Neuronal stem cell (in vitro differentiated cells): Measurements from ENCODE around the gene PER2.

Source experiments
- DNase-seq: peaks from one replicate; pipeline ENCODE4 v3.0.0-alpha.2; 2013; ENCODE audit warnings: low spot score
- H2AFZ ChIP-seq: one replicate; pipeline ENCODE4 v1.6.1; 2013; ENCODE audit warnings: mild to moderate bottlenecking, low read length, inconsistent platforms
- H2AK5ac ChIP-seq: 2 replicates; pipeline ENCODE4 v1.6.1; 2013; ENCODE audit warnings: low read depth, mild to moderate bottlenecking, inconsistent platforms, low read length, moderate library complexity, mixed read lengths
- H2BK120ac ChIP-seq: 2 replicates; pipeline ENCODE4 v1.6.1; 2013; ENCODE audit warnings: low read depth, mild to moderate bottlenecking, inconsistent platforms, low read length, moderate library complexity, mixed read lengths
- H2BK12ac ChIP-seq: one replicate; pipeline ENCODE4 v1.6.1; 2013; ENCODE audit warnings: low read length, inconsistent platforms
- H2BK15ac ChIP-seq: 2 replicates; pipeline ENCODE4 v1.6.1; 2013; ENCODE audit warnings: mild to moderate bottlenecking, low read length, inconsistent platforms, mixed read lengths
- H2BK5ac ChIP-seq: one replicate; pipeline ENCODE4 v1.6.1; 2013; ENCODE audit warnings: inconsistent platforms, mild to moderate bottlenecking, low read length, moderate library complexity
- H3K14ac ChIP-seq: one replicate; pipeline ENCODE4 v1.6.1; 2013; ENCODE audit warnings: low read length, inconsistent platforms
- H3K18ac ChIP-seq: 2 replicates; pipeline ENCODE4 v1.6.1; 2013; ENCODE audit warnings: low read length, inconsistent platforms
- H3K23ac ChIP-seq: 2 replicates; pipeline ENCODE4 v1.6.1; 2013; ENCODE audit warnings: low read depth, mild to moderate bottlenecking, mixed read lengths, low read length, inconsistent platforms; ENCODE audit not compliant: poor library complexity
- H3K27ac ChIP-seq: replicated peaks from 3 replicates; pipeline ENCODE4 v1.5.1; 2013; ENCODE audit warnings: low read length, inconsistent platforms
- H3K27me3 ChIP-seq, 3 experiments: 2 replicates each; pipeline ENCODE4 v1.6.1; 2013; ENCODE audit warnings: low read length in 3 of 3, mild to moderate bottlenecking in 2 of 3, inconsistent platforms in 1 of 3, low read depth in 1 of 3, mixed read lengths in 1 of 3, moderate library complexity in 1 of 3; ENCODE audit not compliant: control insufficient read depth in 3 of 3, insufficient read depth in 3 of 3
- H3K36me3 ChIP-seq, 2 donors: replicated peaks in 1 of 2; 2 replicates each; pipeline ENCODE4 v1.6.1; 2013; ENCODE audit warnings: low read length in 2 of 2; ENCODE audit not compliant: control insufficient read depth in 2 of 2, insufficient read depth in 2 of 2
- H3K4ac ChIP-seq: 2 replicates; pipeline ENCODE4 v1.6.1; 2013; ENCODE audit warnings: inconsistent platforms, mild to moderate bottlenecking, low read length, moderate library complexity
- H3K4me1 ChIP-seq, 2 donors: 1 replicate in 1 of 2; 2 replicates in 1 of 2; pipeline ENCODE4 v1.6.1; 2013; ENCODE audit warnings: low read length in 2 of 2, low read depth in 1 of 2; ENCODE audit not compliant: control insufficient read depth in 2 of 2, insufficient read depth in 1 of 2
- H3K4me2 ChIP-seq: one replicate; pipeline ENCODE4 v1.6.1; 2013; ENCODE audit warnings: mild to moderate bottlenecking, low read length, inconsistent platforms; ENCODE audit not compliant: insufficient read depth, poor library complexity, severe bottlenecking
- H3K4me3 ChIP-seq, 2 donors: 2 replicates each; pipeline ENCODE4 v1.5.1; 2013; ENCODE audit warnings: low read length in 2 of 2, mild to moderate bottlenecking in 2 of 2, inconsistent platforms in 1 of 2, moderate library complexity in 1 of 2
- H3K79me1 ChIP-seq: one replicate; pipeline ENCODE4 v1.6.1; 2013; ENCODE audit warnings: low read depth, mild to moderate bottlenecking, inconsistent platforms, low read length, moderate library complexity
- H3K9ac ChIP-seq: one replicate; pipeline ENCODE4 v1.6.1; 2013; ENCODE audit warnings: mild to moderate bottlenecking, low read depth, low read length, inconsistent platforms; ENCODE audit not compliant: poor library complexity
- H3K9me3 ChIP-seq, 2 donors: replicated peaks in 1 of 2; 2 replicates each; pipeline versions ENCODE3 to v1.6.1; 2013; ENCODE audit warnings: low read length in 2 of 2, mild to moderate bottlenecking in 2 of 2, inconsistent platforms in 1 of 2, low read depth in 1 of 2, mixed read lengths in 1 of 2, moderate library complexity in 1 of 2; ENCODE audit not compliant: control insufficient read depth in 2 of 2, insufficient read depth in 1 of 2
- H4K8ac ChIP-seq: one replicate; pipeline ENCODE4 v1.6.1; 2013; ENCODE audit warnings: low read depth, mild to moderate bottlenecking, inconsistent platforms, low read length, moderate library complexity
- H4K91ac ChIP-seq: one replicate; pipeline ENCODE4 v1.6.1; 2013; ENCODE audit warnings: low read length, low read depth, mild to moderate bottlenecking, inconsistent platforms; ENCODE audit not compliant: poor library complexity
- WGBS, 2 donors: extraction: QIAGEN DNeasy Blood & Tissue Kit; methylation state at CpG; one replicate each; pipeline ENCODE4 v1.1.7; 2013; ENCODE audit warnings: missing lambda C conversion rate in 2 of 2, mixed read lengths in 1 of 2; ENCODE audit not compliant: insufficient read length in 2 of 2, insufficient replicate concordance in 1 of 2; ENCODE audit errors: extremely low coverage in 2 of 2; 5-methylcytosine and 5-hydroxymethylcytosine counted together

Gene PER2

DNA sequence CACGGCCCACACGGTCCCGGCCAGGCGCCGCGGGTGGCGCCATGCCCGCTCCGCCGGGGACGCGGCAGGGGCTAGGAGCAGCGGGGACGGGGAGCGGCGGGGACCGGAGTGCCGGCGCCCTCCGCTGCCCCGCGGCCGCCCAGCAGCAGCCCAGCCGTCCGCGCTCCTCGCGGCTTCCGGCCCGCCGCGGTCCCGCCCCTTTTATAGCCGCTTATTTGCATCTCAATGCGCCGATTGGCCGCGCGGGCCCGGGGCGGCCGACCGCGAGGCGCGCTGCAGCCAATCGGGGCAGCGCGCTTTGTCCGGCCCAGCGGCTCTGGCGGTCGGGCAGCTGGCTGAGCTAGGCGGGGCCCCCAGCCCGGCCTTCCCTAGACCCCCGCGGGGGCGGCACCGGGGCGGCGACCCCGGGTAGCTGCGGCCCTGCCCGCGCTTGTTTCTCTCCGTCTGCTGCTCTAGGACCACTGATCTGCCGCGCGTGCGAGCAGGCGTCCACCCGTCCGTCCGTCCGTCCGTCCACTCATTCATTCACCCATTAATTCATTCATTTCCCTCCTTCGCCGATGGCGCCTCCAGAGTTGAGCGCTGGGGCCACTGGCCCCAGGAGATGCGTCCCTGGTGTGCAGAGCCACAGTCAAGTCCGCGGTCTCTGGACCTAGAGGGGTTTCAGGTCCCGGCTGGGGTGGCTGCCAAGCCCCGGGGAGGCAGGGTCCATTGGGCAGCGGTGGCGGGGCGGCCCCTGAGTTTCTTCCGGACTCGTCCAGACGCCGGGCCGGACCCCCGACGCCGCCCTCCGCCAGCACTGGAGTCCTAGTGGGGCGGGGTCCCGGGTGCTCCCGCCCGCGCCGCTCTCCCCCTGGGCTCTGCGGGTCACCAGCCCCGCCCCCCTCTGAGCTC is 48.3 kb downstream of the PER2 start, which contains the start of gene HES6:
Gene HES6, minus strand, starts transcription at position 176 of the 894 bp plus-strand sequence. Its CDS starts 133 bp downstream, at position 43.
- Histone ChIP-seq H3K9me3 (peaks cover 3 to 7% of the 10 kb centered on the region in 2 donors), H3K4ac (no peak within 1 kb of the TSS), H3K18ac (peak within 1 kb of the TSS; percentile 97), H3K27ac (peak within 1 kb of the TSS; percentile 67), H2BK120ac (no peak within 1 kb of the TSS), H3K27me3 (peaks cover 0 to 44% (median 4%) of the 10 kb centered on the region in 3 experiments), H4K91ac (no peak within 1 kb of the TSS), H3K14ac (no peak within 1 kb of the TSS), H2BK15ac (peak within 1 kb of the TSS; percentile 71), H2BK12ac (no peak within 1 kb of the TSS), H3K79me1 (peaks cover 5% of the 10 kb centered on the region), H2BK5ac (peak within 1 kb of the TSS; percentile 46), H3K9ac (peak within 1 kb of the TSS; percentile 95), H3K36me3 (peaks cover under 1 to 10% of the 10 kb centered on the region in 2 donors), H3K4me3 (peak within 1 kb of the TSS; percentile 82 to 96), H2AFZ (peak within 1 kb of the TSS; percentile 99), H3K4me2 (peak within 1 kb of the TSS; percentile 93), H3K23ac (peak within 1 kb of the TSS; percentile 76), H2AK5ac (peak within 1 kb of the TSS; percentile 95), H3K4me1 (peaks cover 5 to 13% of the 10 kb centered on the region in 2 donors), H4K8ac (peak within 1 kb of the TSS; percentile 87)
- DNase-seq, result peak; percentile 92
- WGBS, 2 donors, result no CpG with 5 or more reads among the region's 105 CpGs

DNA sequence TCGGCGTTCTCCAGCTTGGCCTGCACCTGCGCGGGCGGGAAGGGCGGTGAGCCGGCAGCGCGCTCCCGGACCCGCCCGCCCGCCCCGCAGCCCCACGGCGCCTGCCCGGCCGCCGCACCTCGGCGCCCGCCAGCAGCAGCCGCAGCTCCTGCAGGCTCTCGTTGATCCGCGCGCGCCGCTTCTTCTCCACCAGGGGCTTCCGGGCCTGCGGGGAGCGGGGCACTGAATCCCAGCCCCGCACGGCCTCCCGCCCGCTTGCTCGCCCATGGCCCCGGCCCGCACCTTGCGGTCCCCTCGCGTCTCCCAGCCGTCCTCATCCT is 48.9 kb downstream of the PER2 start:
- no peak overlapping the region for H3K4ac ChIP-seq
- peaks cover 5% of the 10 kb centered on the region for H3K79me1 ChIP-seq
- peak overlapping the region; percentile 93 for H3K4me2 ChIP-seq
- H3K36me3 ChIP-seq, result peaks cover 0 to 10% of the 10 kb centered on the region in 2 donors
- peak overlapping the region; percentile 99 for H2AFZ ChIP-seq
- H2BK5ac ChIP-seq, result no peak overlapping the region
- WGBS, 2 donors, result no CpG with 5 or more reads among the region's 43 CpGs
- DNase-seq, result no peak
- H2AK5ac ChIP-seq, result no peak overlapping the region
- no peak overlapping the region for H2BK12ac ChIP-seq
- H3K27ac ChIP-seq, result no peak overlapping the region
- no peak overlapping the region for H4K8ac ChIP-seq
- H2BK15ac ChIP-seq, result peak overlapping the region; percentile 71
- H3K4me1 ChIP-seq, result peaks cover 5 to 13% of the 10 kb centered on the region in 2 donors
- peak overlapping the region; percentile 97 for H3K18ac ChIP-seq
- H3K23ac ChIP-seq, result peak overlapping the region; percentile 74
- peaks cover 0 to 45% (median 4%) of the 10 kb centered on the region in 3 experiments for H3K27me3 ChIP-seq
- H3K9ac ChIP-seq, result peak overlapping the region; percentile 95
- peaks cover 3 to 7% of the 10 kb centered on the region in 2 donors for H3K9me3 ChIP-seq
- H4K91ac ChIP-seq, result no peak overlapping the region
- no peak overlapping the region for H3K14ac ChIP-seq
- H3K4me3 ChIP-seq, result peak overlapping the region; percentile 82 to 96
- H2BK120ac ChIP-seq, result no peak overlapping the region

DNA sequence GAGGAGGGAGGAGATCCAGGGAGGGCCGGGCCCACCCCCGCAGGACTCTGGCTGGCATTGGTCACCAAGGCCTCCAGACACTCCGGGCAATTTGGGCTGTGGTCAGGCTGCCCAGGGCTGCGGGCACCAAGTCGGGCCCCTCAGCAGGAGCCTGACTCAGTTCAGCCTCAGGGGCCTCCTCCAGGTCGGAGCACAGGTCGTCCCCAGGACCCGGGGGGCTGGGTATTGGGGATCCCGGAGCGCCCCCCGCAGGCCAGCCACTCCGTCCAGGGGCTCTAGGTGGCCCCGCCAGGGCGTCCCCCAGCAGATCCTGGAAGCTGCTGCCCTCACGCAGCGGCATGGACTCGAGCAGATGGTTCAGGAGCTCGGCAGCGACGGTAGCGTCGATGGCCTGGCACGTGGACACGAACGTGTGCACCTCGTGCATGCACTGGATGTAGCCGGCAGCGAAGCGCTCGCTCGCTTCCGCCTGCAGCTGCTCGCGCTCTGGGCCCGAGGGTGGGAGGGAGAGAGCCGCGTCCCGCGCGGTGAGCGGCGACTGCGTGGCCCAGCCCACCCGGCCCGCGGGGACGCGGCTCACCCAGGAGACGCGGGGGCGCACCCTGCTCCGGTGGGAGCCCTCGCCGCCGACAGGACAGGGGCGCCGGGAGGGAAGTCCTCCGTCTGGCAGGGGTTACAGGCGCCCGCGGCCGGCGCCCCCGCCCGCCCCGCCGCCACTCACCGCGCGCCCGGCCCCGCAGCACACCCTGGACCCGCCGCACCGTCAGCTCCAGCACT is 49.5 kb downstream of the PER2 start:
- no peak for DNase-seq
- no peak overlapping the region for H2BK120ac ChIP-seq
- peak overlapping the region; percentile 76 for H3K23ac ChIP-seq
- H3K27me3 ChIP-seq, result peaks cover 0 to 45% (median 4%) of the 10 kb centered on the region in 3 experiments
- H3K18ac ChIP-seq, result peak overlapping the region; percentile 88
- peaks cover 5 to 13% of the 10 kb centered on the region in 2 donors for H3K4me1 ChIP-seq
- H3K27ac ChIP-seq, result no peak overlapping the region
- no peak overlapping the region for H3K14ac ChIP-seq
- peak overlapping the region; percentile 46 for H2BK5ac ChIP-seq
- H4K8ac ChIP-seq, result peak overlapping the region; percentile 87
- H3K4me2 ChIP-seq, result peak overlapping the region; percentile 60
- no peak overlapping the region for H2BK12ac ChIP-seq
- WGBS, 2 donors, result no CpG with 5 or more reads among the region's 75 CpGs
- peak overlapping the region; percentile 95 for H2AK5ac ChIP-seq
- H2AFZ ChIP-seq, result peak overlapping the region; percentile 99
- peaks cover 5% of the 10 kb centered on the region for H3K79me1 ChIP-seq
- peak overlapping the region; percentile 59 for H2BK15ac ChIP-seq
- H3K4ac ChIP-seq, result no peak overlapping the region
- H3K4me3 ChIP-seq, result peak overlapping the region; percentile 82 to 96
- H4K91ac ChIP-seq, result no peak overlapping the region
- H3K9ac ChIP-seq, result peak overlapping the region; percentile 54
- peaks cover 0 to 6% of the 10 kb centered on the region in 2 donors for H3K36me3 ChIP-seq
- H3K9me3 ChIP-seq, result peaks cover 3 to 7% of the 10 kb centered on the region in 2 donors
